ENCODE results near the gene CRISP3. TPM values are rescaled to one million over a fixed set of nuclear protein-coding genes. Genes with fewer than 3 reads are reported as not detected.
"Not testable (repeated sequence)": the region's sequence is repeated elsewhere in the genome, so short reads cannot be mapped to it uniquely, and the experiment has no call there.

The CRISP3 gene
- total RNA-seq, 1 donor from 2014 or later = not detected

GRCh38 chr6:49732781-49733180 lies 11.4 kb downstream of the CRISP3 start:
- Mint-ChIP-seq H3K9me3 (ENCODE audit: low read depth) (no peaks in the 10 kb centered on the region), H3K4me1 (ENCODE audit: low read depth) (no peaks in the 10 kb centered on the region), H3K36me3 (ENCODE audit: low read depth) (no peaks in the 10 kb centered on the region), H3K4me3 (ENCODE audit: unreplicated experiment) (no peak overlapping the region), H3K27me3 (ENCODE audit: low read depth) (peaks cover 20% of the 10 kb centered on the region), H3K27ac (ENCODE audit: unreplicated experiment) (no peak overlapping the region)
- DNase-seq (ENCODE audit: low spot score) = no peak
- TF ChIP-seq CTCF (IDR thresholded peaks at IDR 0.05) = no peak

DNA sequence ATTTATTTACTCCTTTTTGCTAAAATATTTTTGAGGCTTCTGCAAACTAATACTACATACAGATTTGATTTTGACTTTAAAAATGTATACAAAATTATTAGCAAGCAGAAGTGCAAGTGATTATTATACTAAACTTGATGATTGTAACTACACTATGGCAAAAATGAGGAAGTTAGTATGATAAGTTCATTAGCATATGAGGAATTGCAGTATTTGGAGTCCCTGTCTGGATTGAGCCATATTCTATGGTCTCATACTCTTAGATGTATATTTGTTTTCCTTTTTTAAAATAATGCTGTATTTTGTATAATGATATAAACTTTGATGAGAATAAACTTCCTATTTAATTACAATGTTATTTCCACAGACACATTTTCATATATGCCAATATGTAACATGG lies 13.9 kb downstream of the CRISP3 start:
- H3K4me3 Mint-ChIP-seq (ENCODE audit: unreplicated experiment) = no peak overlapping the region
- no peaks in the 10 kb centered on the region for H3K4me1 Mint-ChIP-seq (ENCODE audit: low read depth)
- no peaks in the 10 kb centered on the region for H3K36me3 Mint-ChIP-seq (ENCODE audit: low read depth)
- no peak overlapping the region for H3K27ac Mint-ChIP-seq (ENCODE audit: unreplicated experiment)
- TF ChIP-seq CTCF (IDR thresholded peaks at IDR 0.05) = no peak
- no peaks in the 10 kb centered on the region for H3K9me3 Mint-ChIP-seq (ENCODE audit: low read depth)
- no peak for DNase-seq (ENCODE audit: low spot score)
- peaks cover 13% of the 10 kb centered on the region for H3K27me3 Mint-ChIP-seq (ENCODE audit: low read depth)

GRCh38 chr6:49723917-49724316 lies 20.3 kb downstream of the CRISP3 start:
- H3K9me3 Mint-ChIP-seq (ENCODE audit: low read depth) = peaks cover 17% of the 10 kb centered on the region
- DNase-seq (ENCODE audit: low spot score); H3K27ac Mint-ChIP-seq (ENCODE audit: unreplicated experiment); H3K27me3 Mint-ChIP-seq (ENCODE audit: low read depth); H3K36me3 Mint-ChIP-seq (ENCODE audit: low read depth); H3K4me3 Mint-ChIP-seq (ENCODE audit: unreplicated experiment); H3K4me1 Mint-ChIP-seq (ENCODE audit: low read depth): not testable (repeated sequence)

GRCh38 chr6:49721297-49721696 lies 22.9 kb downstream of the CRISP3 start:
- no peak for DNase-seq (ENCODE audit: low spot score)
- Mint-ChIP-seq H3K27ac (ENCODE audit: unreplicated experiment) (no peak overlapping the region), H3K9me3 (ENCODE audit: low read depth) (peaks cover 26% of the 10 kb centered on the region), H3K4me3 (ENCODE audit: unreplicated experiment) (no peak overlapping the region), H3K36me3 (ENCODE audit: low read depth) (no peaks in the 10 kb centered on the region), H3K4me1 (ENCODE audit: low read depth) (no peaks in the 10 kb centered on the region), H3K27me3 (ENCODE audit: low read depth) (no peaks in the 10 kb centered on the region)
- TF ChIP-seq CTCF (IDR thresholded peaks at IDR 0.05) = no peak

DNA sequence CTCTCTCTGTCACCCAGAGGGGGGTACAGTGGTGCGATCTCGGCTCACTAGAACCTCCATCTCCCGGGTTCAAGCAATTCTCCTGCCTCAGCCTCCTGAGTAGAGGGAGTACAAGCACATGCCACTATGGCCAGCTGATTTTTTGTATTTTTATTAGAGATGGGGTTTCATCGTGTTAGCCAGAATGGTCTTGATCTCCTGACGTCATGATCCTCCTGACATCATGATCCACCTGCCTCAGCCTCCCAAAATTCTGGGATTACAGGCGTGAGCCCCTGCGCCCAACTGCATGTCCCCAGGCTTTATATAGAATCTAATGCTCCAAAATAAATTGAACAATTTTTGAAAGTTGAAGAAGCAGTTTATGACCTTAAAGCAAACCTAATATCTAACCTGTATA lies 23.8 kb downstream of the CRISP3 start:
- Mint-ChIP-seq H3K27ac (ENCODE audit: unreplicated experiment) (no peak overlapping the region), H3K36me3 (ENCODE audit: low read depth) (no peaks in the 10 kb centered on the region), H3K27me3 (ENCODE audit: low read depth) (no peaks in the 10 kb centered on the region), H3K4me1 (ENCODE audit: low read depth) (no peaks in the 10 kb centered on the region), H3K4me3 (ENCODE audit: unreplicated experiment) (no peak overlapping the region), H3K9me3 (ENCODE audit: low read depth) (peaks cover 26% of the 10 kb centered on the region)
- DNase-seq (ENCODE audit: low spot score) = no peak
- TF ChIP-seq CTCF (IDR thresholded peaks at IDR 0.05) = no peak

DNA sequence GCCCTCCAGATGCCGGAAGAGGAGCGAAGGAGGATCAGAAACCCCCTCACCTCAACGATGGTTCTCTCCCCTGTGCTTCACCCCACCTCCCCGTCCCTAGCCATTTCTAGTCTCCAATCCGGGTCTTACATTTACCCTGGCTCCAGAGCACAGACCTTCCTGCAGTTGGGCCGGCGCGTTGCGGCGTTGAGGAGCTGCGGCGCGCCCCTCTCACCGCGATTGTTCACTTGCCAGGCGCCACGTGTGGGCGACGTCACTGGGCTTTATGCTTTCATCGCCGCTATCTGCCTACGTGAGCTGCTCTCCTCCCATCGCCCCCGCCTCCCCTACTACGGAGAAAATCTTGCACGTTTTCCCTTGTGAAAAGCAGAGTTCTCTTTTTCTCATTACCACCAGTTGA lies 30.8 kb downstream of the CRISP3 start, which contains the start of gene CRISP2:
Gene CRISP2 (minus strand): TSS at position 198 of the 400 bp plus-strand sequence. CDS start 4,347 bp downstream, outside the sequence.
- Mint-ChIP-seq H3K27me3 (ENCODE audit: low read depth) (no peaks in the 10 kb centered on the region), H3K4me3 (ENCODE audit: unreplicated experiment) (no peak within 1 kb of the TSS), H3K27ac (ENCODE audit: unreplicated experiment) (no peak within 1 kb of the TSS), H3K9me3 (ENCODE audit: low read depth) (peaks cover 12% of the 10 kb centered on the region), H3K4me1 (ENCODE audit: low read depth) (no peaks in the 10 kb centered on the region), H3K36me3 (ENCODE audit: low read depth) (no peaks in the 10 kb centered on the region)
- no peak for TF ChIP-seq CTCF (IDR thresholded peaks at IDR 0.05)
- peak; percentile 68 for DNase-seq (ENCODE audit: low spot score)
